ENCODE measurements around the gene GUCY2F. TPM values are rescaled to one million over a fixed set of nuclear protein-coding genes. Genes with fewer than 3 reads are reported as not detected.

GUCY2F gene
- polyA plus RNA-seq = not detected

- H3K9me3 Mint-ChIP-seq = no peaks in the 10 kb centered on the region
Measured at GRCh38 chrX:109481986-109482385, at the start of gene GUCY2F. GUCY2F (minus strand) TSS chrX:109482086; CDS start chrX:109475936, 6,150 bp downstream.

GRCh38 chrX:109519001-109519400, 37.1 kb upstream of the GUCY2F start:
- H3K36me3 Mint-ChIP-seq = peaks cover 2% of the 10 kb centered on the region
- H3K4me1 Mint-ChIP-seq = no peaks in the 10 kb centered on the region
- peaks cover 0 to 4% (median 0%) of the 10 kb centered on the region in 3 donors for H3K9me3 Mint-ChIP-seq
- H3K4me3 Mint-ChIP-seq = no peak overlapping the region
- H3K27ac Mint-ChIP-seq = no peak overlapping the region
- H3K27me3 Mint-ChIP-seq = peaks cover 7% of the 10 kb centered on the region

More at GRCh38 chrX:109481986-109482385, at the start of gene GUCY2F:
- Mint-ChIP-seq H3K36me3 (no peaks in the 10 kb centered on the region), H3K4me1 (peaks cover 2 to 3% (median 2%) of the 10 kb centered on the region in 3 donors), H3K27ac (peak within 1 kb of the TSS in 1 of 3 donors; percentile 4), H3K27me3 (peaks cover 1% of the 10 kb centered on the region), H3K4me3 (no peak within 1 kb of the TSS)

GRCh38 chrX:109511113-109511512, 29.2 kb upstream of the GUCY2F start:
- peaks cover 13% of the 10 kb centered on the region for H3K27me3 Mint-ChIP-seq
- H3K9me3 Mint-ChIP-seq = no peaks in the 10 kb centered on the region
- H3K36me3 Mint-ChIP-seq = peaks cover 2% of the 10 kb centered on the region
- H3K4me1 Mint-ChIP-seq = peaks cover 0 to 3% (median 2%) of the 10 kb centered on the region in 3 donors
- H3K27ac Mint-ChIP-seq = no peak overlapping the region
- H3K4me3 Mint-ChIP-seq = no peak overlapping the region

- no peak overlapping the region for H3K27ac Mint-ChIP-seq
- H3K36me3 Mint-ChIP-seq = peaks cover 2% of the 10 kb centered on the region
- H3K9me3 Mint-ChIP-seq = no peaks in the 10 kb centered on the region
- no peak overlapping the region for H3K4me3 Mint-ChIP-seq
- H3K27me3 Mint-ChIP-seq = peaks cover 11% of the 10 kb centered on the region
- H3K4me1 Mint-ChIP-seq = peaks cover 0 to 3% (median 2%) of the 10 kb centered on the region in 3 donors
Measured at GRCh38 chrX:109508915-109509314, 27.0 kb upstream of the GUCY2F start.

GRCh38 chrX:109501176-109501575, 19.3 kb upstream of the GUCY2F start:
- Mint-ChIP-seq H3K27me3 (peaks cover 9% of the 10 kb centered on the region), H3K9me3 (no peaks in the 10 kb centered on the region), H3K27ac (no peak overlapping the region), H3K4me3 (no peak overlapping the region), H3K4me1 (no peaks in the 10 kb centered on the region), H3K36me3 (no peaks in the 10 kb centered on the region)

- no peaks in the 10 kb centered on the region for H3K9me3 Mint-ChIP-seq
- H3K36me3 Mint-ChIP-seq = no peaks in the 10 kb centered on the region
- no peak overlapping the region for H3K27ac Mint-ChIP-seq
- no peak overlapping the region for H3K4me3 Mint-ChIP-seq
- no peaks in the 10 kb centered on the region for H3K4me1 Mint-ChIP-seq
- peaks cover 5% of the 10 kb centered on the region for H3K27me3 Mint-ChIP-seq
Measured at GRCh38 chrX:109498434-109498833, 16.5 kb upstream of the GUCY2F start.

GRCh38 chrX:109489174-109489573, 7.3 kb upstream of the GUCY2F start:
- H3K27me3 Mint-ChIP-seq = no peaks in the 10 kb centered on the region
- H3K27ac Mint-ChIP-seq = no peak overlapping the region
- peaks cover 0 to 2% (median 0%) of the 10 kb centered on the region in 3 donors for H3K9me3 Mint-ChIP-seq
- H3K4me1 Mint-ChIP-seq = peaks cover 2 to 8% (median 3%) of the 10 kb centered on the region in 3 donors
- no peak overlapping the region for H3K4me3 Mint-ChIP-seq
- H3K36me3 Mint-ChIP-seq = no peaks in the 10 kb centered on the region

- Mint-ChIP-seq H3K27ac (no peak overlapping the region), H3K4me3 (peak overlapping the region in 1 of 4 donors; percentile 53), H3K27me3 (peaks cover 1% of the 10 kb centered on the region), H3K4me1 (peaks cover 2 to 8% (median 3%) of the 10 kb centered on the region in 3 donors), H3K9me3 (peaks cover 0 to 2% (median 0%) of the 10 kb centered on the region in 3 donors), H3K36me3 (no peaks in the 10 kb centered on the region)
Measured at GRCh38 chrX:109487640-109488039, 5.8 kb upstream of the GUCY2F start.

GRCh38 chrX:109485470-109486340, 3.8 kb upstream of the GUCY2F start:
- Mint-ChIP-seq H3K36me3 (no peaks in the 10 kb centered on the region), H3K27me3 (peaks cover 1% of the 10 kb centered on the region), H3K4me1 (peaks cover 2 to 8% (median 3%) of the 10 kb centered on the region in 3 donors), H3K4me3 (peak overlapping the region in 1 of 4 donors; percentile 6), H3K27ac (no peak overlapping the region), H3K9me3 (peaks cover 0 to 2% (median 0%) of the 10 kb centered on the region in 3 donors)

- Mint-ChIP-seq H3K27me3 (peaks cover 1% of the 10 kb centered on the region), H3K36me3 (no peaks in the 10 kb centered on the region), H3K4me1 (peaks cover 2 to 8% (median 3%) of the 10 kb centered on the region in 3 donors)
Measured at GRCh38 chrX:109484886-109485285, 3.0 kb upstream of the GUCY2F start.

GRCh38 chrX:109475174-109475891, 6.6 kb downstream of the GUCY2F start:
- Mint-ChIP-seq H3K4me1 (no peaks in the 10 kb centered on the region), H3K27ac (no peak overlapping the region), H3K36me3 (no peaks in the 10 kb centered on the region), H3K4me3 (no peak overlapping the region), H3K9me3 (no peaks in the 10 kb centered on the region), H3K27me3 (peaks cover 5% of the 10 kb centered on the region)

More at GRCh38 chrX:109484886-109485285, 3.0 kb upstream of the GUCY2F start:
- Mint-ChIP-seq H3K4me3 (no peak overlapping the region), H3K9me3 (no peaks in the 10 kb centered on the region), H3K27ac (no peak overlapping the region)

- no peaks in the 10 kb centered on the region for H3K4me1 Mint-ChIP-seq
- no peak overlapping the region for H3K27ac Mint-ChIP-seq
- no peaks in the 10 kb centered on the region for H3K36me3 Mint-ChIP-seq
- H3K4me3 Mint-ChIP-seq = no peak overlapping the region
- no peaks in the 10 kb centered on the region for H3K9me3 Mint-ChIP-seq
- H3K27me3 Mint-ChIP-seq = peaks cover 5% of the 10 kb centered on the region
Measured at GRCh38 chrX:109472939-109473735, 8.7 kb downstream of the GUCY2F start.

GRCh38 chrX:109464231-109464630, 17.7 kb downstream of the GUCY2F start:
- Mint-ChIP-seq H3K4me1 (no peaks in the 10 kb centered on the region), H3K4me3 (no peak overlapping the region), H3K27ac (no peak overlapping the region), H3K9me3 (no peaks in the 10 kb centered on the region), H3K36me3 (peaks cover 2% of the 10 kb centered on the region), H3K27me3 (peaks cover 1% of the 10 kb centered on the region)

GRCh38 chrX:109463784-109464183, 18.1 kb downstream of the GUCY2F start:
- no peaks in the 10 kb centered on the region for H3K9me3 Mint-ChIP-seq
- peaks cover 2% of the 10 kb centered on the region for H3K36me3 Mint-ChIP-seq
- no peaks in the 10 kb centered on the region for H3K4me1 Mint-ChIP-seq
- H3K4me3 Mint-ChIP-seq = no peak overlapping the region
- H3K27ac Mint-ChIP-seq = no peak overlapping the region
- peaks cover 1% of the 10 kb centered on the region for H3K27me3 Mint-ChIP-seq

All from IgD-negative memory B cell (primary cell).